Amniotic epithelial cell (primary cell): ENCODE data around the gene SHD.
"Not testable (repeated sequence)": the region's sequence is repeated elsewhere in the genome, so short reads cannot be mapped to it uniquely, and the experiment has no call there.

Experiments used
- DNase-seq: peaks from one replicate; pipeline ENCODE4 v3.0.0-alpha.2; 2010; ENCODE audit warnings: low read depth

SHD gene

GRCh38 chr19:4267101-4267900, 11.8 kb upstream of the SHD start:
- DNase-seq = peak; percentile 44

GRCh38 chr19:4267901-4268815, 10.9 kb upstream of the SHD start:
- no peak for DNase-seq

GRCh38 chr19:4268816-4269430, 10.1 kb upstream of the SHD start:
- no peak for DNase-seq

GRCh38 chr19:4272894-4273293, 6.2 kb upstream of the SHD start:
- no peak for DNase-seq

- not testable (repeated sequence) for DNase-seq
Observed at GRCh38 chr19:4274321-4274686, 4.8 kb upstream of the SHD start.

- DNase-seq = no peak
Observed at GRCh38 chr19:4277191-4277696, 1.8 kb upstream of the SHD start.

- no peak for DNase-seq
Observed at GRCh38 chr19:4278010-4278409, 1.1 kb upstream of the SHD start.

GRCh38 chr19:4279267-4279529, 132 bp downstream of the SHD start:
- DNase-seq = no peak

- DNase-seq = no peak
Observed at GRCh38 chr19:4279530-4280422, 710 bp downstream of the SHD start.

GRCh38 chr19:4284176-4284958, 5.3 kb downstream of the SHD start:
- DNase-seq = peak; percentile 17

- DNase-seq = no peak
Observed at GRCh38 chr19:4284974-4285373, 5.9 kb downstream of the SHD start.

GRCh38 chr19:4286141-4286540, 7.1 kb downstream of the SHD start:
- not testable (repeated sequence) for DNase-seq

- DNase-seq = no peak
Observed at GRCh38 chr19:4288091-4288777, 9.2 kb downstream of the SHD start.

GRCh38 chr19:4291184-4291732, 12.2 kb downstream of the SHD start:
- no peak for DNase-seq

- no peak for DNase-seq
Observed at GRCh38 chr19:4292515-4292914, 13.4 kb downstream of the SHD start.

- no peak for DNase-seq
Observed at GRCh38 chr19:4294389-4294788, 15.3 kb downstream of the SHD start.

GRCh38 chr19:4295972-4296771, 17.1 kb downstream of the SHD start:
- no peak for DNase-seq

- DNase-seq = no peak
Observed at GRCh38 chr19:4297901-4298809, 19.1 kb downstream of the SHD start.
